ENCODE results near the gene ARID1A. TPM values are rescaled to one million over a fixed set of nuclear protein-coding genes. Genes with fewer than 3 reads are reported as not detected.

ARID1A gene
- total and polyA plus RNA-seq, 9 of the 15 experiments (the other 6 are each of a cell fraction or from before 2014, with no cell fraction given), result 8.3 to 88.3 (median 22.5) TPM

DNA sequence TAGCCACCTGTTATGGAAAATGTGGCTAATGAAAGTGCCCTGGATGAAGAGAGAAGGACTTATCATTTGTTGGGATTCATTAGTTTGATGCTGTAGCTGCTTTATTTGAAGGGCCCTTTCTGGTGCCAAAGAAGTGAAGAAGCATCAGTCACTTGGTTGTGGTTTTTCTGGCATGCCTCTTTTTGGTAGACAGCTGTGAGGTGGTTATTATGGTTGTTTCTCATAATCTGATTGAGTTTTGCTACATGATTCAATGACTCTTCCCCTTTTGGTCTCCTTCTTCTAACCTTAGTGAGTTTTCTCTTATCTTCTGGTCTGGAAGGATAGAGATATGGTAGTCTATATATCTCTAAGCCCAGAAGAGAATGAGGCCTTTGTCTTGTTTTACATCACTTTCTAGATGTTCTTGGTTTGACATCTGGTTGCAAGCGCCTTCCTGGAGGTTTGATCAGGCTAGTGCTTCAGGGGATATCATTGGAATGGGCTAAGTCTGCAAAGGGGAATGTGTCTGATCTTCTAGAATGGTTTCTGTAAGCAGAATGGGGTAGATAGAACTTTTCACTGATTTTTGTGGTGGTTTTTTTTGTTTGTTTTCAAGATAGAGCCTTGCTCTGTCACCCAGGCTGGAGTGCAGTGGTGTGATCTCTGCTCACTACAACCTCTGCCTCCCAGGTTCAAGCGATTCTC, 26.0 kb downstream of the ARID1A start (continued):
- TF ChIP-seq ADNP (tag; IDR thresholded peaks at IDR 0.05), result peak; percentile 75
- no peak for TF ChIP-seq NEUROD1 (IDR thresholded peaks at IDR 0.05; ENCODE audit: borderline replicate concordance, low read depth, low read length, partially characterized antibody)
- TF ChIP-seq AFF1 (IDR thresholded peaks at IDR 0.05; ENCODE audit: low read depth in 1 of 2, partially characterized antibody in 2 of 2), result peak in 1 of 2 experiments; percentile 29
- no peak for TF ChIP-seq FOS (IDR thresholded peaks at IDR 0.05; ENCODE audit: extremely low read depth, insufficient read length)
- TF ChIP-seq ARID1B (IDR thresholded peaks at IDR 0.05), result peak; percentile 92
- TF ChIP-seq POU5F1 (IDR thresholded peaks at IDR 0.05; ENCODE audit: borderline replicate concordance, low read depth, low read length, partially characterized antibody), result no peak
- TF ChIP-seq ZNF717 (CRISPR knock-in tag; IDR thresholded peaks at IDR 0.05), result no peak
- no peak for TF ChIP-seq ZNF311 (CRISPR knock-in tag; IDR thresholded peaks at IDR 0.05)
- TF ChIP-seq ZNF146 (CRISPR knock-in tag; IDR thresholded peaks at IDR 0.05; ENCODE audit: unreplicated experiment), result no peak
- TF ChIP-seq ZNF668 (CRISPR knock-in tag; IDR thresholded peaks at IDR 0.05), result no peak; the same call in 1 of the 2 replicates
- no peak for TF ChIP-seq ZFPM2 (CRISPR knock-in tag; IDR thresholded peaks at IDR 0.05)
- TF ChIP-seq TCF7 (IDR thresholded peaks at IDR 0.05; ENCODE audit: borderline replicate concordance), result no peak
- peak; percentile 99 for TF ChIP-seq SOX6 (IDR thresholded peaks at IDR 0.05)
- no peak for TF ChIP-seq ZNF121 (CRISPR knock-in tag; conservative IDR thresholded peaks at IDR 0.05)
- TF ChIP-seq, protein P1, sequence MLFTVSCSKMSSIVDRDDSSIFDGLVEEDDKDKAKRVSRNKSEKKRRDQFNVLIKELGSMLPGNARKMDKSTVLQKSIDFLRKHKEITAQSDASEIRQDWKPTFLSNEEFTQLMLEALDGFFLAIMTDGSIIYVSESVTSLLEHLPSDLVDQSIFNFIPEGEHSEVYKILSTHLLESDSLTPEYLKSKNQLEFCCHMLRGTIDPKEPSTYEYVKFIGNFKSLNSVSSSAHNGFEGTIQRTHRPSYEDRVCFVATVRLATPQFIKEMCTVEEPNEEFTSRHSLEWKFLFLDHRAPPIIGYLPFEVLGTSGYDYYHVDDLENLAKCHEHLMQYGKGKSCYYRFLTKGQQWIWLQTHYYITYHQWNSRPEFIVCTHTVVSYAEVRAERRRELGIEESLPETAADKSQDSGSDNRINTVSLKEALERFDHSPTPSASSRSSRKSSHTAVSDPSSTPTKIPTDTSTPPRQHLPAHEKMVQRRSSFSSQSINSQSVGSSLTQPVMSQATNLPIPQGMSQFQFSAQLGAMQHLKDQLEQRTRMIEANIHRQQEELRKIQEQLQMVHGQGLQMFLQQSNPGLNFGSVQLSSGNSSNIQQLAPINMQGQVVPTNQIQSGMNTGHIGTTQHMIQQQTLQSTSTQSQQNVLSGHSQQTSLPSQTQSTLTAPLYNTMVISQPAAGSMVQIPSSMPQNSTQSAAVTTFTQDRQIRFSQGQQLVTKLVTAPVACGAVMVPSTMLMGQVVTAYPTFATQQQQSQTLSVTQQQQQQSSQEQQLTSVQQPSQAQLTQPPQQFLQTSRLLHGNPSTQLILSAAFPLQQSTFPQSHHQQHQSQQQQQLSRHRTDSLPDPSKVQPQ (CRISPR knock-in tag; IDR thresholded peaks at IDR 0.05; ENCODE audit: borderline replicate concordance), result no peak
- TF ChIP-seq PHF20 (IDR thresholded peaks at IDR 0.05; ENCODE audit: partially characterized antibody), result no peak
- no peak for TF ChIP-seq BACH1 (tag; IDR thresholded peaks at IDR 0.05)
- TF ChIP-seq FOXM1 (IDR thresholded peaks at IDR 0.05; ENCODE audit: low read depth), result peak; percentile 78
- no peak for TF ChIP-seq FOXM1 (CRISPR knock-in tag; IDR thresholded peaks at IDR 0.05; ENCODE audit: low read depth)
- TF ChIP-seq CTCFL (IDR thresholded peaks at IDR 0.05; ENCODE audit: borderline replicate concordance, insufficient read depth, low read depth, low read length, poor library complexity, severe bottlenecking), result no peak

Measured in K562 (cell line).